ENCODE measurements around the gene LRP3.

GRCh38 chr19:33158365-33158764 lies 35.8 kb upstream of the LRP3 start:
- no peak for TF ChIP-seq CTCF (IDR thresholded peaks at IDR 0.05; ENCODE audit: poor library complexity, severe bottlenecking)
- TF ChIP-seq SMC3 (conservative IDR thresholded peaks at IDR 0.05; ENCODE audit: poor library complexity): no peak
- TF ChIP-seq RAD21 (conservative IDR thresholded peaks at IDR 0.05): no peak
- TF ChIP-seq EP300 (conservative IDR thresholded peaks at IDR 0.05; ENCODE audit: poor library complexity, severe bottlenecking): no peak
- TF ChIP-seq EZH2 (IDR thresholded peaks at IDR 0.05; ENCODE audit: borderline replicate concordance, insufficient read depth, low read length, poor library complexity, severe bottlenecking): no peak
- no peak for TF ChIP-seq POLR2AphosphoS5 (IDR thresholded peaks at IDR 0.05)
- no peak for TF ChIP-seq TAF1 (IDR thresholded peaks at IDR 0.05; ENCODE audit: low read depth)
- TF ChIP-seq MXI1 (conservative IDR thresholded peaks at IDR 0.05; ENCODE audit: poor library complexity, severe bottlenecking): no peak
- TF ChIP-seq, protein P1, sequence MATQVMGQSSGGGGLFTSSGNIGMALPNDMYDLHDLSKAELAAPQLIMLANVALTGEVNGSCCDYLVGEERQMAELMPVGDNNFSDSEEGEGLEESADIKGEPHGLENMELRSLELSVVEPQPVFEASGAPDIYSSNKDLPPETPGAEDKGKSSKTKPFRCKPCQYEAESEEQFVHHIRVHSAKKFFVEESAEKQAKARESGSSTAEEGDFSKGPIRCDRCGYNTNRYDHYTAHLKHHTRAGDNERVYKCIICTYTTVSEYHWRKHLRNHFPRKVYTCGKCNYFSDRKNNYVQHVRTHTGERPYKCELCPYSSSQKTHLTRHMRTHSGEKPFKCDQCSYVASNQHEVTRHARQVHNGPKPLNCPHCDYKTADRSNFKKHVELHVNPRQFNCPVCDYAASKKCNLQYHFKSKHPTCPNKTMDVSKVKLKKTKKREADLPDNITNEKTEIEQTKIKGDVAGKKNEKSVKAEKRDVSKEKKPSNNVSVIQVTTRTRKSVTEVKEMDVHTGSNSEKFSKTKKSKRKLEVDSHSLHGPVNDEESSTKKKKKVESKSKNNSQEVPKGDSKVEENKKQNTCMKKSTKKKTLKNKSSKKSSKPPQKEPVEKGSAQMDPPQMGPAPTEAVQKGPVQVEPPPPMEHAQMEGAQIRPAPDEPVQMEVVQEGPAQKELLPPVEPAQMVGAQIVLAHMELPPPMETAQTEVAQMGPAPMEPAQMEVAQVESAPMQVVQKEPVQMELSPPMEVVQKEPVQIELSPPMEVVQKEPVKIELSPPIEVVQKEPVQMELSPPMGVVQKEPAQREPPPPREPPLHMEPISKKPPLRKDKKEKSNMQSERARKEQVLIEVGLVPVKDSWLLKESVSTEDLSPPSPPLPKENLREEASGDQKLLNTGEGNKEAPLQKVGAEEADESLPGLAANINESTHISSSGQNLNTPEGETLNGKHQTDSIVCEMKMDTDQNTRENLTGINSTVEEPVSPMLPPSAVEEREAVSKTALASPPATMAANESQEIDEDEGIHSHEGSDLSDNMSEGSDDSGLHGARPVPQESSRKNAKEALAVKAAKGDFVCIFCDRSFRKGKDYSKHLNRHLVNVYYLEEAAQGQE (IDR thresholded peaks at IDR 0.05; ENCODE audit: borderline replicate concordance): no peak

Measured in neural cell (in vitro differentiated cells).